BJ (cell line): ENCODE results near the gene BFSP1. TPM values are rescaled to one million over a fixed set of nuclear protein-coding genes. Genes with fewer than 3 reads are reported as not detected.

Experiments used
- CTCF ChIA-PET: fragments of 350-600 bp; formaldehyde crosslinking; extraction: SDS; loops from one replicate; lab custom pipeline; 2021; ENCODE audit warnings: antibody characterized with exemption, inconsistent platforms; lab: Yijun Ruan, JAX
- POLR2A ChIA-PET: fragments of 300-600 bp; sonication (Branson Sonifier 250); formaldehyde crosslinking; extraction: SDS; loops from one replicate; lab custom pipeline; 2021; ENCODE audit warnings: antibody characterized with exemption; lab: Charles Lee
- DNase-seq: peaks from one replicate; pipeline ENCODE4 v3.0.0-alpha.2; 2011; ENCODE audit warnings: low read depth
- H3K27me3 ChIP-seq: 2 replicates; pipeline ENCODE4 v1.6.0; 2011; ENCODE audit warnings: low read length; ENCODE audit not compliant: control insufficient read depth, insufficient read depth
- H3K36me3 ChIP-seq: 2 replicates; pipeline ENCODE4 v1.5.1; 2011; ENCODE audit warnings: low read length; ENCODE audit not compliant: control insufficient read depth, insufficient read depth
- H3K4me3 ChIP-seq: 2 replicates; pipeline ENCODE4 v1.5.1; 2011; ENCODE audit warnings: low read depth, mild to moderate bottlenecking, control low read depth, low read length
- polyA plus RNA-seq: library from polyadenylated mRNA; depleted of rRNA; stranded (reverse); fragments of >200 nt; gene quantifications from 2 replicates; pipeline ENCODE4 v1.2.3, GENCODE V29; 2011; rRNA removed
- TF ChIP-seq, protein P1 (sequence below): IDR thresholded peaks from 2 replicates; pipeline ENCODE4 v1.5.1; 2011; ENCODE audit warnings: low read depth, mild to moderate bottlenecking, control low read depth, inconsistent platforms, low read length, moderate library complexity; ENCODE audit not compliant: insufficient read depth

Gene BFSP1
- polyA plus RNA-seq, 1 experiment: 2.4 TPM

GRCh38 chr20:17444091-17444490 lies 87.1 kb downstream of the BFSP1 start:
- no peak overlapping the region for H3K4me3 ChIP-seq
- DNase-seq: no peak
- peaks cover 1% of the 10 kb centered on the region; the same call in 1 of the 2 replicates for H3K27me3 ChIP-seq
- TF ChIP-seq, protein P1, sequence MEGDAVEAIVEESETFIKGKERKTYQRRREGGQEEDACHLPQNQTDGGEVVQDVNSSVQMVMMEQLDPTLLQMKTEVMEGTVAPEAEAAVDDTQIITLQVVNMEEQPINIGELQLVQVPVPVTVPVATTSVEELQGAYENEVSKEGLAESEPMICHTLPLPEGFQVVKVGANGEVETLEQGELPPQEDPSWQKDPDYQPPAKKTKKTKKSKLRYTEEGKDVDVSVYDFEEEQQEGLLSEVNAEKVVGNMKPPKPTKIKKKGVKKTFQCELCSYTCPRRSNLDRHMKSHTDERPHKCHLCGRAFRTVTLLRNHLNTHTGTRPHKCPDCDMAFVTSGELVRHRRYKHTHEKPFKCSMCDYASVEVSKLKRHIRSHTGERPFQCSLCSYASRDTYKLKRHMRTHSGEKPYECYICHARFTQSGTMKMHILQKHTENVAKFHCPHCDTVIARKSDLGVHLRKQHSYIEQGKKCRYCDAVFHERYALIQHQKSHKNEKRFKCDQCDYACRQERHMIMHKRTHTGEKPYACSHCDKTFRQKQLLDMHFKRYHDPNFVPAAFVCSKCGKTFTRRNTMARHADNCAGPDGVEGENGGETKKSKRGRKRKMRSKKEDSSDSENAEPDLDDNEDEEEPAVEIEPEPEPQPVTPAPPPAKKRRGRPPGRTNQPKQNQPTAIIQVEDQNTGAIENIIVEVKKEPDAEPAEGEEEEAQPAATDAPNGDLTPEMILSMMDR: no peak
- POLR2A ChIA-PET: no interaction called here
- CTCF ChIA-PET: interaction anchor here (1.7 kb wide), 1 partner anchor 640 kb away, joined by 6 read pairs; no protein-coding TSS in a partner anchor
- no peaks in the 10 kb centered on the region for H3K36me3 ChIP-seq

Other genes starting within 250 kb of the BFSP1 start
- 295 and 536 TPM in 2 replicates for gene DSTN, start 38.7 kb upstream of the BFSP1 start, polyA plus RNA-seq
- 87.1 and 98.7 TPM in 2 replicates for gene RRBP1, start 150.9 kb upstream of the BFSP1 start, polyA plus RNA-seq
- gene BANF2, start 168.6 kb upstream of the BFSP1 start, polyA plus RNA-seq: not detected in 2 replicates